GM12878 (cell line): ENCODE data around the gene P3H2.

Experiments
- CBX5 ChIP-seq: sonication (generic); IDR thresholded peaks from 2 replicates; pipeline ENCODE4 v1.6.1; 2016; ENCODE audit warnings: low read depth, moderate library complexity, mild to moderate bottlenecking, inconsistent platforms
- TCF12 ChIP-seq: IDR thresholded peaks from 2 replicates; pipeline ENCODE4 v1.6.1; 2011; ENCODE audit warnings: low read depth, mild to moderate bottlenecking, low read length

DNA sequence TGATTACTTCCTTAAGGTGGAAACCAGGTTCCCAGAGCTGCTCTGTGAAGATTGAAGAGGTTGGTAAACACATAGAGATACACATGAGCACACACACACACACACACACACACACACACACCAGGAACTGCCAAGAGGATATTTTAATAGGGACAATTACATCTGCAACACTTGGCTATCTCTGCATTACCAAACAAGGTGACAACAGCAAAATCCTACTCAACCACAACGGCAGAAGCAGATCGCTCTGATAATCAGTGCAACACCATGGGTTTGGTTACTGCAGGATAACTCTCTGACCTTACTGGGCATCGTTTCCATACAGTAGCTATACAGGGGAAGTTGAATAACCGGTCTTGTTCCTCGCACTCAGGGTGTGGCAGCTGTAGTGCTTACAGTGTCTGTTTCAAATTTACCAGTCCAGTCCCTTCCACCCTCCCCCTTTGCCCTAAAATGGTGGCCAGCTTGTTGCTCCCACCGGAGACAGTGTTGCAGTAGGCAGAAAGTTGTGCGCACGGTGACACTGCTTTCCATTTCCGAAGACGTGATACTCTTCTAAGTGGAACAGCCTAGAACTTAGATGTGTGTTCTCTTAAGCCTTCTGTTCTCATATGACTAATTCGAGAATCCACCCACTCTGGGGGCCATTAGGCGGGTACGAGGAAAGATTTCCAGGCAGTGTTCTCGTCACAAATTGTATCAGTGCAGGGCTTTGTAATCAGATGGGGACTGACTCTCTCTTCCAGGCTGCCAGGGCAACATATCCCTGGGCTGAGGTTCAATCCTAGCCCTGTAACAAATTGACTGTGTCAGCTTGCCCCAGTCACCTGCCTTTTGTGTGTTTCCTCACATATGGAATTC lies 176.2 kb downstream of the P3H2 start:
- no peak for TF ChIP-seq CBX5
- TF ChIP-seq TCF12 = no peak
